ENCODE results near the gene STMN3.
A peak's percentile ranks its signal among the peaks of the same experiment; 100 is the strongest.

Gene STMN3

DNA sequence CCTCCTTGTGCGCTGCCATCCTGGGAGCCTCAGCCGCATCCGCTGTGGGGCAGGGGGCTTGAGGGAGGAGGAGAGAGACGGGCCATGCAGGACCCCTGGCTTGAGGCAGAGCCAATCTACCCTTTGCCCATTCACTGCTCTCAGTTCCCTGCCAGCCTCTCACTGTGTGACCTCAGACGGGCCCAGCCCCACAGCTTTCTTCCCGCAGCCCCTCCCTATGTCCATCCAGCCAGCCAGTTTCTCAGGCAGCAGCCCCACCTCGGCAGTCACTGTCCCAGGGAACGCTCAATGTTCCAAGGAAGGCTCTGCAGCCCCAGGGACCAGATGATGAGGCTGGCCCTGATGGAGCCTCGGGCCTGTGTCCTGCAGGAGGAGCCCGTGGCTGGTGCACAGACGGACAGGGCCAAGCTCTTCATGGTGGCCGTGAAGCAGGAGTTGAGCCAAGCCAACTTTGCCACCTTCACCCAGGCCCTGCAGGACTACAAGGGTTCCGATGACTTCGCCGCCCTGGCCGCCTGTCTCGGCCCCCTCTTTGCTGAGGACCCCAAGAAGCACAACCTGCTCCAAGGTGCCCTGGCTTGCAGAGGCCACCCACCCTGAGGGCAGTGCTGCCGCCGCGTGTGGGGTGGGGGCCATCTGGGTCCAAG is 39.3 kb upstream of the STMN3 start:
- peak; percentile 53 for DNase-seq (ENCODE audit: low spot score)

DNA sequence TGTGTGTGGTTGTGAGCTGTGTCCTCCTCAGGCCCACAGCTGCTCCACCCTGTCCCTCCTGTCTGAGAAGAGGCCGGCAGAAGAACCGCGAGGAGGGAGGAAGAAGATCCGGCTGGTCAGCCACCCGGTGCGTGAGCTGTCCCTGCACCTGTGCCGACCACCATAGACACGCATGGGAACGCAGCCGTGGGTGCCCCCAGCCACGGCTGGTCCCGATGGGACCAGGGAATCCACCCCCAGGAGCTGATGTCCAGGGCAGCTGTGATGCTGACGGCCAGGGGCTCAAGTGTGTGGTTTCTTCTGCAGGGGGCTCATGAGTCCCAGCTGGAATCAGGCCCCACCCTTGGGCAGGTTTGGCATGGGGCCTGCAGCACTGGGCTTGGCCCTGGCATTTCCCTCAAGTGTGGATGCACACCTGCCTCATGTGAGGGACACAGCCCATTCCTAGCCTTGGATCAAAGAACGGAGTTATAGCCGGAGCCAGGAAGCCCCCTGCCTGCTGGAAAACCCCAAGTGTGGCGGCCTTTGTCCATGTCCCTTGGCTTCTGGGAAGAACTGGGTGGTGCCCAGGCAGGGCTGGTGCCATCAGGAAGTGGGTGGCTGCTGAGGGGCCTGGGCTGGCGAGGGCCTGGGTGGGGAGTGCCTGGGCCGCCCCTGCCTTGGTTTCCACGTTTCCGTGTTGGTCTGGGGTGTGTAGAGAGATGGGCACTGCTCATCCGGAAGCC is 38.6 kb upstream of the STMN3 start:
- DNase-seq (ENCODE audit: low spot score) = no peak

DNA sequence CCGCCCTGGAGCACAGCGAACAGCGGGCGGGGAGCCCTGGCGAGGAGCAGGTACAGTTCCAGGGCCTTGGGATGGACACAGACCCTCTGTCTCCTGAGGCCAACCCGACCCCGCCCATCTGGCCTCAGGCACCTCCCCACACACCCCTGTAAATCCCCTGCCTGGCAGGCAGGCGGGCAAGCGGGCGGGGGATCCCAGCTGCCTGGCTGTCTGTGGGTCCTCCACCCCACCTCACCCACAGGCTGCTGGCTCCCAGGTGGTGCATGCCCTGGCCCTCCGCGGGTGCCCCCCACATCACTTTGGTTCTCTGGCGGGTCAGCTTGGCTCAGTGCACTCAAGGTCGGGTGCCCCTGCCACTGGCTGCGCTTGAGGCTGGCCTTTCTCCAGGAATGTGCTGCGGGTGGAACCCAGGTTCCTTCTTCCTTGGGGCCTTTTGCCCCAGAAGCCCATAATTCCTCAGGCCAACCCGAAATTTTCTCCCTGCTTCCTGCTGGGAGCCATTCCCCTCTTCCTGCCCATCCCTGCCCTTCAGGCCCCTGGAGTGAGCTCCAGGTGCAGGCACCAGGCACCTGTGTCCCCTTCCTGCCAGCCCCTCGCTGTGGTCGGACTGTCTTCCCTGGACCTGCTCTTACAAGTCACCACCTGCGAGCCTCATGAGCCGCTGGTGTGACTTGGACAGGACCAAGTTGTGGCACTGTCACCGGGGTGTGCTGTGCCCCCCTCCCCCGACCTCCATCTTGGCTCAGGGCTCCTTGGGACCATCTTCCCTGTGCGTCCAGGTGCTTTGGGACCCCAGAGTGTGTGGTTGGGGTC is 37.9 kb upstream of the STMN3 start:
- no peak for DNase-seq (ENCODE audit: low spot score)

DNA sequence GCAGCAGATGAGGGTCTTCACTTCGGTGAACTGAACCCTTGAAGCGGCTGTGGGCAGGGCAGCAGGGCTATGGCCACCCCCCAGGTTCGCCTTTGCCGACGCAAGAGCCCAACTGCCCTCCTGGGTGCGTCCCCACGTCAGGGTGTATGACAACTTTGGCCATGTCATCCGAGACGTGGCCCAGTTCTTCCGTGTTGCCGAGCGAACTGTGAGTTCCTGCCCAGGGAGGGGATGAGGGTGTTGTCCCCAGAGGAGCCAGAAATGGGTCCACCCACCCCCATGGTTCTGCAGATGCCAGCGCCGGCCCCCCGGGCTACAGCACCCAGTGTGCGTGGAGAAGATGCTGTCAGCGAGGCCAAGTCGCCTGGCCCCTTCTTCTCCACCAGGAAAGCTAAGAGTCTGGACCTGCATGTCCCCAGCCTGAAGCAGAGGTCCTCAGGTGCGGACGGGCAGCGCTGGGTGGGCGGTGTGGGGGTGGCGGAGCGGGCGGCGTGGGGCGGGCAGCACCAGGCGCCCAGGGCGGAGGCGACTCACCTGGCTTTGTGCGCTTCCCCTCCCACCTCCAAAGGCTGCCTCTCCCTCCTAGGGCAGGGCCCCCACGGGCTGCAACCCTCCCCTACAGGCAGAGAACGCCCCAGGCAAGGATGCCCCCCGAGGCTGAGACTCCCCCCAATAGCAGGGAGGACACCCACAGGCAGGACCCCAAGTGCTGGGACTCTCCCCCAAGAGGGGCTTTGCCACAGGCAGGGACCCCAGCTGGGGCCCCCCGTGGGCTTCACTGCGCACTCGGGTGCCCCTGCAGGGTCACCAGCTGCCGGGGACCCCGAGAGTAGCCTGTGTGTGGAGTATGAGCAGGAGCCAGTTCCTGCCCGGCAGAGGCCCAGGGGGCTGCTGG is 37.0 kb upstream of the STMN3 start:
- no peak for DNase-seq (ENCODE audit: low spot score)

DNA sequence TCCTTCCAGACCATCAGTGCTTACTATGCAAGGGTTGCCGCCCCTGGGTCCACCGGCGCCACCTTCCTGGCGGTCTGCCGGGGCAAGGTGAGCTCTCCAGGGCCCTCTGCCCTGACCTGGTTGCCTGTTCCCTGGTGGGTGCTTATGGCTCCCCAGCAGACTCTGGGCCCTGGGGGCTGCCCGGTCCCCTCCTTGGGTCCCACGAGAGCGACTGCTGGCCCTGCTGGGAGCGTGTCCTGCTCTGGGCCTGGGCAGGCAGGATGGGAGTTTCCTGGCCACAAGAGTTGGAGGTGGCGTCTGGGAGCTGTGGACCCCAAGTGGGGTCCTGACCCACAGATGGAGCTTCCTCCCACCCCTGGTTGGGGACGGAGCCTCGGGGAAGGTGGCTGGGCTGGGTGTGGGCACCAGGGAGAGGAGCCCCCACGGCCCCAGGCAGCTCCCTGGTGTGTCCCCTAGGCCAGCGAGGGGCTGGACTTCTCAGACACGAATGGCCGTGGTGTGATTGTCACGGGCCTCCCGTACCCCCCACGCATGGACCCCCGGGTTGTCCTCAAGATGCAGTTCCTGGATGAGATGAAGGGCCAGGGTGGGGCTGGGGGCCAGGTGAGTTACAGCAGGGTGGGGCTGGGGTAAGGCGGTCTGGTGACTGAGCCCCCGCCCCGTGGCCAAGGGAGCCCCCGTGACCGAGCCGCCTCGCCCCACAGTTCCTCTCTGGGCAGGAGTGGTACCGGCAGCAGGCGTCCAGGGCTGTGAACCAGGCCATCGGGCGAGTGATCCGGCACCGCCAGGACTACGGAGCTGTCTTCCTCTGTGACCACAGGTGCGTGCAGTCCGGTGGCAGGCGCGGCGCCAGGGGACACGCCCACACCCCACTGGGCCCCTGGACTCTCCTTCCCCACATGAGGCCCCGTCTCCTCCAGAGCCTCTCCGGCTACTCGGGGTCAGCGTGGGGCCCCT is 36.1 kb upstream of the STMN3 start:
- no peak for DNase-seq (ENCODE audit: low spot score)

DNA sequence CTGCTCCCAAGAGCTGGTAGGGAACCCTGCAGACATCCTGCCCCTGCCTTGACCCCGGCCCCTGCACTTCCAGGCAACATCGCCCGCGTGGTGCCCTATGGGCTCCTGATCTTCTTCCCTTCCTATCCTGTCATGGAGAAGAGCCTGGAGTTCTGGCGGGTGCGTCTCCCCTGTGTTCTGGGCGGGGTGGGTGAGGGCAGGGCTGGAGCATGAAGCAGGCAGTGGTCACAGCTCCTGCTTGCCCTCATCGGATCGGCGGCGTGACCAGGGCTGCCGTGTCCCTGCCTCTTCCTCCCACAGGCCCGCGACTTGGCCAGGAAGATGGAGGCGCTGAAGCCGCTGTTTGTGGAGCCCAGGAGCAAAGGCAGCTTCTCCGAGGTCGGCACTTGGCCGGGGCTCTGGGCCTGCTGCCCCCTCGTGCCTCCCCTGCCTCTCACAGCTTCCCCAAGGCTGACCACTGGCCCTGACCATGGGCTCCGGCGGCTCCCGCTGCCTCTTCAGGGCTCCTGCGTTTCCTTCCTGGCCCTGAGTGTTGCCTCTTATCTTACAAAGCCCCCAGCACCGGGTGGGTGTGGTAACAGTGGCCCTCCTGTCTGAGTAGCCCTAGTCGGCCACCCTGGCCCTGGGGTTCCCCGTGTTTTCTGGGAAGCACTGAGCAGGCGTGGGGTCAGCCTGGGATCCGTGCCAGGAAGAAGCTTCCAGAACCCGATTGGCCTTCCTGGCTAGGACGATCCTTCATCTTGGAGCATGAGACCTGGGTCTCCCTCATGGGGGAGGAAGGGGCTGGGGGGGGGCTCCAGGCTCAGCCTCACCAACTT is 35.2 kb upstream of the STMN3 start:
- no peak for DNase-seq (ENCODE audit: low spot score)

DNA sequence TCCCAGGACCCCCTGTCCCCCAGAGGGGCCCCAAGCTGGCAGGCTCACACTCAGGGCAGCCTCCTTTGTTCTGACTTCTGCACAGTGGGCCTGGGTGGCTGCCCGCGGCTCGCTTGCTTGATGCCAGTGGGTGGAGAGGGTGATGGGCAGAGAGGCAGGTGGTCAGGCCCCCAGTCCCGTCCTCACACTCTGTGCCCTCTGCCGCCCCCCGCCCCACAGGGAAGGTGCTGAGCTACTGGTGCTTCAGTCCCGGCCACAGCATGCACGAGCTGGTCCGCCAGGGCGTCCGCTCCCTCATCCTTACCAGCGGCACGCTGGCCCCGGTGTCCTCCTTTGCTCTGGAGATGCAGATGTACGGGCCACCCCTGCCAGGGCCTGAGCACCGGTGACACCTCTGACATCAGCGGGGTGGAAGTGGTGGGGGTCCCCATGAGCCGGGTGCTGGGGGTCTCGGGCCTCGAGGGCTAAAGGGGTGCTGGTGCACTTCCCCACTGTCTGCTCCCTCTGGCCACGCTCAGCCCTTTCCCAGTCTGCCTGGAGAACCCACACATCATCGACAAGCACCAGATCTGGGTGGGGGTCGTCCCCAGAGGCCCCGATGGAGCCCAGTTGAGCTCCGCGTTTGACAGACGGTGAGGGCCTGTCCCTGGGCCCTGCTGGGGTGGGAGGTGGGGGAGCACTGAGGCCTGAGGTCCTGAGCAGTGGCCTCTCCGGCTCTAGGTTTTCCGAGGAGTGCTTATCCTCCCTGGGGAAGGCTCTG is 34.4 kb upstream of the STMN3 start:
- DNase-seq (ENCODE audit: low spot score) = no peak

DNA sequence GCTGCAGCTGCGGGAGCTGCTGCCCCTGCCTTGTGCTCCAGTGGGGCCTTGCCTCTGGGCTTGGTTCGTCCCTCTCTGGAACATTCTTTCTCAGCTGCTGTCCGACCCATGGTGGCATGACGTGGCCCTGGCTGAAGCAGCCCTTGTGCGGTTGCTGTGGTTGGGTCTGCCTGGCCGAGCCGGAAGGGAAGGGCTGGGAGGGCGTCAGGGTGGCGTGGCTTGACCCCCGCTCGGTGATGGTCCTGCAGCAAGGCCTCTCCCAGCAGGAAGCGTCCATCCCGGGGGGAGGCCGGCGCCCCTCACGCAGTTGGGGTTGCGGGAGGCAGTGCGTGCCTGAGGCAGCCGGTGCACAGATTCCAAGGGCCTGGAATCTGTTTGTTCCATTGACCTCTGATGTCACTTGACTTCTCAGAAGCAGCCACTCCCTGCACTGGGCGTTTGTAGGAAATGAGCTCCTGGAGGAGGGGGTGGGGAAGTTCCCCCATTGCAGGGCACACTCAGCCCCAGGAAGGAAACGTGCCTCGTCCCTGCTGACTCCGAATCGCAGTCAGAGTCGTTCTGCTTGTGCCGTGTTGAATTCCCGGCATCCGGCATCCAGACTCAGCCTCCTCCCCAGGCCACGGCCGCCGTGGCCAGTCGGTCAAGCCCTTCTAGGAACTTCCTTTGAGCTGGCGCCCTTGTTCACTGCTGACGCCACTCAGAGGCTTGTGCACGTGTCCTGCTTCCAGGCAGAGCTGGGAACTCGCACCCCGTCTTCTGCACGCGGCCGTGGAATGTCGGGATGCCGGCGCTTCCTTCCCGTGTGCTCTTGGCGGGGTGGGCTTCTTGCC is 33.5 kb upstream of the STMN3 start:
- DNase-seq (ENCODE audit: low spot score) = peak; percentile 96

DNA sequence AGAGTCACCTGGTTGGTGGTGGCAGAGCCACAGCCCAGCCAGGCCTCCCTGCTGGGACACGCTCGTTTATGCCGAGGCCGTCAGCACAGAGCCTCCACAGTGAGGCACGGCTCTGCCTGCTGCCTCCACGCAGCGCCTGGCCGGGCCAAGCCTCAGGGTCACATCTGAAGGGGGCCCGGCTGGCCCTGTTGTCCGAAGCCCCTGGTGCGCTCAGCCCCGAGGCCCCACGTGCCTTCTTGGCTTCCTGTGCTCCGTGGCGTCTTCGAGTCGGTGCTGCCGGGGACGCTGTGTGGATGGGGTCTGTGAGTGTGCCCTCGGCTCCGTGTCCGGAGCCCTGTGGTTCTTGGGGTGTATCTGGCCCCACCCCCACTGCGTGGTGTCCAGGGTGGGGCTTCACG is 32.9 kb upstream of the STMN3 start:
- DNase-seq (ENCODE audit: low spot score) = no peak

DNA sequence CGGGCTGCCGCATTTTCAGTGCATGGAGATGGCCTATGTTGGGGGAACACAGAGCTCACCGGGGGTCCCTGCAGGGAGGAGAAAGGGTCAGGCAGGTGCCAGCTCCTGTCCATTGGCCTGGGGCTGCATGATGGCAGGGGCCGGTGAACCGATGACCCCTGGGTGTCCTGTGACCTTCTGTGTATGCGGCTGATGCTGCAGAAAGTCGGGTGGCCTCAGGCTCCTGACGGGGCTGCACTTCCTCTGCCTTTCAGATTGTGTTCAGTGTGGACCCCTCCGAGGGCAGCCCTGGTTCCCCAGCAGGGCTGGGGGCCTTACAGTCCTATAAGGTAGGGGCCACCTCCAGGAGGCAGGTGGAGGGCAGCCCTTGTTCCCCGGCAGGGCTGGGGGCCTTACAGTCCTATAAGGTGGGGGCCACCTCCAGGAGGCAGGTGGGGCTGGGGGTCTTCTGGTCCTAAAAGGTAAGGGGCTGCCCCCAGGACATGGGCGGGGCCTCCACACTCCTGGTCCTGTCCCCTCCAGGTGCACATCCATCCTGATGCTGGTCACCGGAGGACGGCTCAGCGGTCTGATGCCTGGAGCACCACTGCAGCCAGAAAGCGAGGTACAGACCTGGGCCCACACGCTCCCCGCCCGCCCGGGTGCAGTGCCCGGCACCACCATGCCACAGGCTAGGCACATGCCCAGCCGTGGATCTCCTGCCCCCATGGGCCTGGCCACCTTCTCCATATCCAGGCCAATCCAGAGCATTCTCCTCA is 32.2 kb upstream of the STMN3 start:
- no peak for DNase-seq (ENCODE audit: low spot score)

DNA sequence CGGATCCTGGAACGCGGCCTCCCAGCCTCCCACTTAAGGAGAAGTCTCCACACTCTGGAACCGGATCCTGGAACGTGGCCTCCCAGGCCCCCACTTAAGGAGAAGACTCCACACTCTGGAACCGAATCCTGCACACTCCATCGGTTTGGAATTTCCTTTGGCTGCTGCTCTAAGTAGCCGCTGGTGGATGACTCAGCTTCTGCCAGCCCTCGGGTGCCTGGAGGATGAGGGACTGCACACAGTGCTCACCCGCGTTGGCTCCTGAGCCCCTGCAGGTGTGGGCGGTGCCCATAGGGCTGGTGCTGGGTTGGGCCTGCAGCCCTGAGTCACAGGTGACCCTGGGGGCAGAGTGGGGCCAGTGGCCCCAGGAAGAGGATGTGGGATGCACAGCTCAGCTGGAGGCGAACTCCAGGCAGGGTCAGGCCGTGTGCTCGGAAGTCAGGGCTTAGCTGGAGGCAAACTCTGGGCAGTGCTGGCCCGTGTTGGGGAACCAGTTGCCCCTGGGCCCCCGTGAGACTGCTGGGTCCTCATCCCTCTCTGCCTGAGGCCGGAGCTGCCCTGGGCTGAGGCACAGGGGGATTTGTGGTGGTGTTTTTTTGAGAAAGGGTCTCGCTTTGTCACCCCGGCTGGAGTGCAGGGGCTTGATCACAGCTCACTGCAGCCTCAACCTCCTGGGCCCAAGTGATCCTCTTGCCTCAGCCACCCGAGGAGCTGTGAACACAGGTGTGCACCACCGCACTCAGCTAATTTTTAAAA is 29.3 kb upstream of the STMN3 start:
- DNase-seq (ENCODE audit: low spot score) = peak; percentile 95

DNA sequence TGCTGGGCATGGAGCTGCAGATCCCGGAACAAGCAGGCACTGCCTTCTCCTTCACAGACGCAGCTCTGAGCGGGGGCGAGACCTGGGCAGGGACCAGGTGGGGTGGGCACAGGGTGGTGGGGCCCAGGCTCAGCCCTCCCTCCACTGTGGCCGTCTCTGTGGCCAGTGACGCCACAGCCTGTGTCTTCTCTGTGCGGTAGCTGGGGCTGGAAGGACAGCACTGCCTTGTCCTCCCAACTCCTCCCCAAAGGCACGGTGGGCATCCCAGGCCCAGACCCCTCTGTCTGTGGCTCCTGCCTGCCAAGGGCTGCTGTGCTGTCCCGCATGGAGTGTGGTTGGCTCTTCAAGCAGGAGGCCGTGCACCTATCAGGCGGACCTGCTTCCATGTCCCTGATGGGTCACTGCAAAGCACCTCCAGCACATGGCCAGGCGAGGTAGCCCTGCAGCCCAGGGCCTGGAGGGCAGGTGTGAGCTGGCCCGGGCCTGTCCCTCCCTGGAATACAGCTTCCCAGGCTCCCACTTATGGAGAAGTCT is 28.5 kb upstream of the STMN3 start:
- DNase-seq (ENCODE audit: low spot score) = no peak

DNA sequence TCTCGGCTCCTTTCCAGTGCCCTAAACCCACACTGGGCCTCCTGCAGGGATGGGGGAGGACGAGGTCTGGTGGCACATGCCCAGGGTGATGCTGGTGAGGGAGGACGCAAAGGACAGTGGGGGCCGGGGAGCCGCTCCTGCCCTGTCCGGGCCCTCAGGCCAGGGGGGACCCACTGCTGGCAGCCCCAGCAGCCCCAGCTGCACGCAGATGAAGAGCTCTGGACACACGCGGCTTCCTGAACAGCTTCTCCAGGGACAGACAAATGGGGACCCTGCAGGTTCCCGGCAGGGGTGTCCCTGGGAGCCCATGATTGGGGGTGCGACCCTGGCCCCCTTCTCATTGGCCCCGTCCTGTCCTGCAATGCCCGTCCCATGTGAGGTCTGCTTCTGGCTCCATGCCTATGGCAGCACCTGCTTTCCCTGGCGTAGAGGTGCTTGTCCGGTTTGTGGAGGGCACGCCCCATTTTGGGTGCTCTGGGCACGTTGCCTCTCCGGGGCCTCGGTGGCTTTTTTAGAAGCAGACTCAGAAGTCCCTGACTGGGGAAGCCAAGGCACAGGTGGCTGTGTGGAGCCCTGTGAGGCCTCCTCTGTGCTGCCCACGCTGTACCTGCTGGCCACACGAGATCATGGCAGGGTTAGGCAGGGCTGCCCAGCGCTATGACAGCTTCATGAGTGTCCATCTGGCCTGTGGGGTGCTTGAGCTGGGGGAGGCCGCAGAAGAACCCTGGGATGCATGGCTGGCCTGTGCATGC is 27.8 kb upstream of the STMN3 start:
- DNase-seq (ENCODE audit: low spot score) = no peak

DNA sequence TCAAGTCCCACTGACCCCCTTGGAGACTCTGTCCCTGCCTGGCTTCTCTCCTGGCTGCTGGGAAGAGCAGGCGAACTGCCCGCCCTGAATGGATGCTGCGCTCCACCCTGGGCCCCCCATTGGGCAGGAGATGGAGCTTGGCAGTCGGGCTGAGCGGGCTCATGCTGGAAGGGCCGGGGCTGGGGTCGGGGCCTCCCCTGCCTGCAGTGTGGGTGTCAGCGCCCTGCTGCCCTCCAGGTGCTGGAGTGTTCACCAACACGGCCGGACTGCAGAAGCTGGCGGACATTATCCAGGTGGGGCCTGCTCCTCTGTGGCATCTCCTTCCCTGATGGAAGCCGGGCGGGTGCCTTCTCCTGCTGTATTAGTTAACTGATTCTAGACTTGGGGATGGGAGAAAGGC is 27.2 kb upstream of the STMN3 start:
- DNase-seq (ENCODE audit: low spot score) = no peak

DNA sequence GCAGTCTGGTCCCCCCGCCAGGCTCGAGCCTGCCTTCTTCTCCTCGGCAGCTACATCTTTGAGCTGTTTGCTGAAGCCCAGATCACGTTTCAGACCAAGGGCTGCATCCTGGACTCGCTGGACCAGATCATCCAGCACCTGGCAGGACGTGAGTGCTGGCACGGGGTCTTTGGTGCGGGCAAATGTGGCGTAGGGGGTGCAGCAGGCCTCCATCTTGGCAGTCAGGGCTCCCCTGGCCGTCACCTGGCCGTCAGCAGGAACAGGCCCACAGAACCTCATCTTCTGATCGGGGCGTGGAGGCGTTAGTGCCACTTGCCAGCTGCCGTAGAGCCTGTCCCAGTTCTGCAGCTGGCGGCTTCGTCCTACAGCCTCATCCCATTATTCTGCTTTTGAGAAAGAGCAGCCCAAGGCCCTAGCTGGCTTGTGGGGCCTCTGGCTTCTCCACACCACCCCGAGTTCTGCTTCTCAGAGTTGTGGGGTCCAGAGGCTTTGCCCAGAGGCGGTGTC is 26.6 kb upstream of the STMN3 start:
- no peak for DNase-seq (ENCODE audit: low spot score)
